Measurements from ENCODE around the gene CAPZB. TPM values are rescaled to one million over a fixed set of nuclear protein-coding genes. Genes with fewer than 3 reads are reported as not detected.

Gene CAPZB
- total RNA-seq, 1 donor from 2014 or later = 102 TPM

- TF ChIP-seq CTCF (IDR thresholded peaks at IDR 0.05) = no peak
- no peaks in the 10 kb centered on the region for H3K27me3 ChIP-seq
- intact Hi-C loops (cut with DNase I) = no loop called here
- no peak for DNase-seq (ENCODE audit: low spot score in 2 of 2)
- peaks cover 16 to 32% of the 10 kb centered on the region in 2 donors for H3K36me3 ChIP-seq
- H3K4me1 ChIP-seq = no peaks in the 10 kb centered on the region
- no peaks in the 10 kb centered on the region for H3K9me3 ChIP-seq
- H3K27ac ChIP-seq = no peak overlapping the region
- H3K4me3 ChIP-seq = no peak overlapping the region
Observed at GRCh38 chr1:19321071-19321470, 164.3 kb downstream of the CAPZB start.

- no peak for DNase-seq (ENCODE audit: low spot score in 2 of 2)
- intact Hi-C loops (cut with DNase I) = loop anchor here (10.0 kb wide), 1 partner anchor 394 kb away; no protein-coding TSS in a partner anchor
- peaks cover 5 to 14% of the 10 kb centered on the region in 2 donors for H3K36me3 ChIP-seq
- no peaks in the 10 kb centered on the region for H3K4me1 ChIP-seq
- no peaks in the 10 kb centered on the region for H3K27me3 ChIP-seq
- H3K27ac ChIP-seq = no peak overlapping the region
- TF ChIP-seq CTCF (IDR thresholded peaks at IDR 0.05) = no peak
- H3K4me3 ChIP-seq = no peak overlapping the region
- H3K9me3 ChIP-seq = no peaks in the 10 kb centered on the region
Observed at GRCh38 chr1:19319196-19319595, 166.1 kb downstream of the CAPZB start.

- DNase-seq (ENCODE audit: low spot score in 2 of 2) = no peak
- Histone ChIP-seq H3K4me3 (no peak overlapping the region), H3K36me3 (peaks cover 0 to 7% of the 10 kb centered on the region in 2 donors), H3K27me3 (no peaks in the 10 kb centered on the region), H3K4me1 (peaks cover 0 to 5% of the 10 kb centered on the region in 2 donors), H3K9me3 (no peaks in the 10 kb centered on the region), H3K27ac (no peak overlapping the region)
- no peak for TF ChIP-seq CTCF (IDR thresholded peaks at IDR 0.05)
- intact Hi-C loops (cut with DNase I) = loop anchor here (10.0 kb wide), 1 partner anchor 393 kb away; no protein-coding TSS in a partner anchor
Observed at GRCh38 chr1:19317126-19317910, 168.0 kb downstream of the CAPZB start.

GRCh38 chr1:19315378-19316198 is 169.8 kb downstream of the CAPZB start:
- Histone ChIP-seq H3K36me3 (peaks cover 0 to 7% of the 10 kb centered on the region in 2 donors), H3K27me3 (no peaks in the 10 kb centered on the region), H3K4me1 (peaks cover 0 to 13% of the 10 kb centered on the region in 2 donors), H3K9me3 (no peaks in the 10 kb centered on the region), H3K27ac (no peak overlapping the region), H3K4me3 (no peak overlapping the region)
- intact Hi-C loops (cut with DNase I) = loop anchor here (10.0 kb wide), 1 partner anchor 391 kb away; no protein-coding TSS in a partner anchor
- no peak for TF ChIP-seq CTCF (IDR thresholded peaks at IDR 0.05)
- DNase-seq (ENCODE audit: low spot score in 2 of 2) = no peak

GRCh38 chr1:19313961-19314882 is 171.1 kb downstream of the CAPZB start:
- no peak overlapping the region for H3K27ac ChIP-seq
- H3K9me3 ChIP-seq = no peaks in the 10 kb centered on the region
- TF ChIP-seq CTCF (IDR thresholded peaks at IDR 0.05) = no peak
- H3K36me3 ChIP-seq = peaks cover 0 to 7% of the 10 kb centered on the region in 2 donors
- no peak overlapping the region for H3K4me3 ChIP-seq
- DNase-seq (ENCODE audit: low spot score in 2 of 2) = no peak
- no peaks in the 10 kb centered on the region for H3K27me3 ChIP-seq
- intact Hi-C loops (cut with DNase I) = loop anchor here (2.0 to 10.0 kb wide), 4 partner anchors 75 to 389 kb away; partner anchors contain the start of gene NBL1
- peaks cover 0 to 13% of the 10 kb centered on the region in 2 donors for H3K4me1 ChIP-seq
